GOT3 (cell line): ENCODE results near the gene ISX.

Source experiments
- DNase-seq: peaks from one replicate; lab custom pipeline; 2025; ENCODE audit warnings: mixed read lengths; lab: John Stamatoyannopoulos, UW

ISX gene

DNA sequence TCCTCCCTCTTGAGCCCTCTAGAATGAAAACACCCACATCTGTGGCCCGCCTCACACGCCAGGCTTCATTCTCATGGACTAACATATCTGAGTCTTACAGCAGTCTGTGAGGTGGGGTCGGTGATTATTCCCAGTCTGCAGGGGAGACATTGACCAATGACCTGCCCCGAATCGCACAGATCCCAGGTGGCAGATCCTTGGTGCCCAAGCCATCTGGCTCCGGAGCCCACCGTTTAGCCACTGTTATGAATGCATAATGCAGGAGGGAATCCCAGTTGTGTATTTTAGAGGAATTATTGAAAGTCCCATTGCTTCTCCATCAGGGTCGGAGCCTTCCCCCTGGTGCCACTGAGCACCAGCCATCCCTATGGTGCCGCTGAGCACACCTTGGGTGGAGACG, 47.4 kb downstream of the ISX start:
- DNase-seq, result no peak

DNA sequence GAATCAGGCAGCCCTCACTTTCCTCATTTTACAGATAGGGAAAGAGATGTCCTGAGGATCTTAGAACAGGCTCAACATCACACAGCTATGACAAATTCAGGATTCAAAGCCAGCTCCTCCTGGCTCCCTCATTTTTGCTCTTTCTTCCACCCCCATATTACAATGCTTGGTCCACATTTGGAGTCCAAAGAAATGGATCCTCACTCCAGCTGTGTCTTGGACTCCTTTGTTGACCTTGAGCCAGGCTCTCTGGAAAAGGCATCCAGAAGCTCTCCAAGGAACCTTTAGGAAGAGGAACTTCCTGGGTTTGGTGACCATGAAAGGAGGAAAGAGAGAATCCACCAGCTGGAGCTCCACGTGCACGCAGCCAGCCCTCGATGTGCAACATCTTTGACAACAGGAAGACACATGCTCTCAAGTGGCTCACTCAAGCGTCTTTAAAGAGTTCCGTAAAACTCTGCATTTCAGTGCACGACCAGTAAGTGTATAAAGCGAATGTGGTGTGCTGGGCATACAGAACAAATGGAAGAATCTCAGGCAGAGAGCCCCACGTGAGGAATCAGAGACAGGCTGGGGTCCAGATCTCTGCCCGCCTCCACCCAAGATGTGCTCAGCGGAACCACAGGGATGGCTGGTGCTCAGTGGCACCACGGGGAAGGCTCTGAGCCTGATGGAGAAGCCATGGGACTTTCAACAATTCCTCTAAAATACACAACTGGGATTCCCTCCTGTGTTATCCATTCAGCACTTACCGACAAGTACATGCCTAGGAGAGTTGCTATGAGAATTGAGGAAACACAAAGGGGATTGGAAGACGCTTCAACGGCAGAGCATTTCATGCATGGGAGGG, 48.4 kb downstream of the ISX start:
- no peak for DNase-seq

DNA sequence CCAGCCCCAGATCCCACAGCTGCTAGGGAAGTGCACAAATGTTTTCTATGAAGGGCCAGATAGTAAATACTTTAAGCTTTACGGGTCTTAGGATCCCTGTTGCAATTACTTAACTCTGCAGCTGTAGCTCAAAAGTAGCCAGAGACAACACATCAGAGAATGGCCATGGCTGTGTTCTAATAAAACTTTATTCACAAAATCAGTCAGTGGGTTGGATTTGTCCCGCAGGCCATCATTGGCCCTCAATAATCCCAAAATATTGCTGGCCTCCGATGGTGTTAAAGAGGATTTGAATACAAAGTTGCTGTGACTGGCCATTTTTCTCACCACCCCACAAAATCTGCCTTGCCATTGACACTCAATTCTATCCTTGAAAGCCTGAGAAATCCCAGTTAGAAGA, 49.6 kb downstream of the ISX start:
- DNase-seq, result no peak

DNA sequence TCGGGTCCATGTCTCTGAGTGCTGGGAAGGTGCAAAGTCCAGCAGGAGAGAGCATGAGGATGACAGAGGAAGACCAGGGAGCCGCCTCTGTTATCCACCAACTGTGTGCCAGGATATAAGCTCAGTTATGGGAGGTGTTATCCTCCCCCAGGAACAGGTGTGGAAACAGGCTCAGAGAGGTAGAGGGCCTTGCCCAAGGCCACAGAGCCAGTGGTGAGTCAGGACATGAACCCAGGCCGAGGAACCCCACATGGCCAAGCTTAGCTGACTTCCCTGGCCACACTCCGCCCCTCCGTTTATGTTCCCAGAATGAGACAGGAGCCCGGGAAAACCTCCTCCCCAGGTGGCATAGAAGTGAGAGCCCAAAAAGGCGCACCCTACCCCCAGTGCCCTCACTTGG, 50.3 kb downstream of the ISX start:
- DNase-seq, result no peak

DNA sequence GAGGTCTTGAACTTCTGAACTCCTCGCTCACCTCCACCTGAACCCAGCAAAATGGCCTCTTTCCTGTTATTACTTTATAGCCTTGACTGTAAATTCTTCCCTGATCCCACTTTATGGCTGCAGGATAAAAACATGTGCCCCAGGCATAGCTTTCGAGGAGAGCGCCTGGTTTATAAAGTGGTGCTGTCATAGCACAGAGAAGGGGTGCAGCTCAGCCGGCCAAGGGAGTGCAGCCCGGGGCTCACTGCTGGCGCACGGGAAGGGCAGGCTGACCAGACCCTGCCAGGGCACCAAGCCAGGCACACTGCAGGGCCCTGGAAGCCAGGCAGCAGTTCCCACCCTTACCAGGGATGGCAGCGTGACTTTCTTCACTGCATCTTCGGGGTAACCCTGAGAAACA, 50.9 kb downstream of the ISX start:
- no peak for DNase-seq

DNA sequence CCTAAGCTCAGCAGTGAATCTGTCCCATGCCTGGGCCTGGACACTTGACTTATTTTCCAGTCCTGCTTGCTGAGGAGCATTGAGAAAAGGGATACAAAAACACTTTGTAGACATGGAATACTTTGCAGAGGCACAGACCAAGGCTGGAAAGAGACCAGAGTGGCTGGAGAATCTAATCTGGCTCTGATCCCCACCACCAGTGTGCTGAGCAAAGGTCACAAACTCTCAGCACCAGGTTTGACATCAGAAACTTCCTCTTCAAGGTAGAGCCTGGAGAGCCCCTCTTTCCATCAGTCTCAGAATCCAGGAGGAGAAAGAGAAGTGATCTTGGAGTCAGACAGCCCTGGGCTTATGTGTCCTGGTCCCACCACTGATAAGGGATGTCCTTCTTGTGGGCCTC, 53.5 kb downstream of the ISX start:
- no peak for DNase-seq

DNA sequence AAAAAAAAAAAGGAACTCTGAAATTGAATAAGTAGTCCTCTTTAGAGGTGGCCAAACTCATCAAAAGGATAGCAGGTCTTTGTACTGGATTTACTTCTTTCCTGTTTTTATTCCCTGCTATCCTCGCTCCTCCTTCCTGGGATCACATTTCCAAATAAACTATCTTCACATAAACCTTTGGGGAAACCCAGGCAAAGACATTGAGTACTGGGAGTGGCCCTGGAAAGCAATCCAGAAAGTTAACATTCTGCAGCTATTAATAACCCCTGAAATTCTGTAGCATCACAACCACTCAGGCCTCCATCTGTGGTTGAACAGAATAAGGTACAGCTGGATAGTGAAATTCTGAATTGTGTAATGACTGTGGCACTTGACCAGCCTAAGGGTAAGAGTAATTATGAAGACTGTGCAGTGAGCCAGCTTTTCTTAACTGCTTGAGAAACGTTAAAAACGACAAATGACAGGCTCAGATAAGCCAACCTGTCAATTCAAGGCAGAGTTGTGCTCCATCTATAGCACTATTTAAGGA, 58.8 kb downstream of the ISX start:
- no peak for DNase-seq

DNA sequence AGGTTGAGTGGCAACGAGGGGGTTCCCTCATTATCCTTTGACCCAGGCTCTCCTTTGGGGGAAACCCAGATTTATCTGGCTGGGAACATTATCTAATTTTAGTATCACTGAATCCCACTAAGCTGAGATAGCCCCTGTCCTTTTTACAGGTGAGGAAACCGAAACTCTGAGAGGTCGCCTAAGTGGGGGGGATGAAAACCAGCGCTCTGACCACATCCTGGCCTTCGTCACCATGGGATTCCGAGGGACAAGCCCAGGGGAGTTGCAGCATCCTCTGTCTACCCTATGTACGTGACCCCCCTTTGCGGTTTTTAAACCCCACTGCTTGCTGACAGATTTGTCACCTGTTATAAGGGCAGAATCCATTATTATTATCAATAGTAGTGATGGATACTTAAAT, 61.0 kb downstream of the ISX start:
- no peak for DNase-seq

DNA sequence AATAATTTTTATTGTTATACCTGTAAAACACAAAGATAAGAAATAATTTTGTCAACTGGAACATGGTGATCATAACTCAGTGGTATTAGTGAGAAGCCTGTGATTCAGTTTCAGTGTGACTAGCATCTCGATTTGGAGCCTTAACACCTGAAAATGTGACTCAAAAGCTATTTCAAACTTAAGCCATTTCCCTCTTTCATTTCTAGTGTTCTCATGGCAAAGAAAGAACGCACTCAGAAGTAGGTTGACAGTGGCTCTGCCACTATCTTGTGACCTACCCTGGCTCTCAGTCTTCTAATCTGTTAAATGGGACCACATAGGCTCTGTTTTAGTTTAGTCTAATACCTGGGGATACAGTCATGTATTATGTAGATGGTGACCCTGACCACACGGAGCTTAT, 62.7 kb downstream of the ISX start:
- no peak for DNase-seq

DNA sequence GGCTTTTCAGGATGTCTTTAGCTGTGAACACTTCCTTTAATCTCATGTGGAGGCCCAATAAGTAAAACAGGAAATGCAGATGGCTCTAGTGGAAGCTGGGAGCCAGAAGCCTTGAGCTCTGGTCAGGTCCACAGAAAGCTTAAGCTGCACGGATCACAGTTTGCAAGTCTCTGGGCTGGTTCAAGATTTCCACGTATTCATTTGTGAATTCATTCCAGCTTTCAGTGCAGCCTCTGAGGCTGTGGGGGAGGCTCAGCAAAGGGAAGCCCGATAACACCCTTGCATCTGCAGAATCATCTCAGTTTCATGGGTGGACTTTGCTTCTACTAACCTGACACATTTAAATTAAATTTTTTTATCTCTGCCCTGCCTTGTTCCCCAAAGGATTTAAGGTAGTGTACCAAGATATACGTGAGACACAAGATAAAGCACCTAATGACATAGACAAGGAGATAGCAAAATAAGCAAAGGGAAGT, 65.6 kb downstream of the ISX start:
- DNase-seq, result no peak

DNA sequence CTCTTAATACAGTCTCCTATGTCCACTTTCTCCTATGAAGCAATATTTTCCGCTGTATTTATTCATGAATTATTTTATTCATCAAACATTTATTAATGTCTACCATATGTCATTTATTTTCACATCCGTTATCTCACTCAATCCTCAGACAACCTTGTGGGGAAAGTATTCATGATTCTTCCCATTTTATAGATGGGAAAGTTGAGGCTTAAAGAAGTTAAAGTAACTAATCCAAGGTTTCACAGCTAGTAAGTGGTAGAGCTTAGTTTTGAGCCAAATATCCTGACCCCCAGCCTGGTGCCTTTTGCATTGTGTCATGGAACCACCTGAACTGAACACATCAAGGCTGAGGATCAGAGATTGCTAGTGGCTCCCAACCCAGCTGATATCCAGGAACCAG, 66.6 kb downstream of the ISX start:
- no peak for DNase-seq

DNA sequence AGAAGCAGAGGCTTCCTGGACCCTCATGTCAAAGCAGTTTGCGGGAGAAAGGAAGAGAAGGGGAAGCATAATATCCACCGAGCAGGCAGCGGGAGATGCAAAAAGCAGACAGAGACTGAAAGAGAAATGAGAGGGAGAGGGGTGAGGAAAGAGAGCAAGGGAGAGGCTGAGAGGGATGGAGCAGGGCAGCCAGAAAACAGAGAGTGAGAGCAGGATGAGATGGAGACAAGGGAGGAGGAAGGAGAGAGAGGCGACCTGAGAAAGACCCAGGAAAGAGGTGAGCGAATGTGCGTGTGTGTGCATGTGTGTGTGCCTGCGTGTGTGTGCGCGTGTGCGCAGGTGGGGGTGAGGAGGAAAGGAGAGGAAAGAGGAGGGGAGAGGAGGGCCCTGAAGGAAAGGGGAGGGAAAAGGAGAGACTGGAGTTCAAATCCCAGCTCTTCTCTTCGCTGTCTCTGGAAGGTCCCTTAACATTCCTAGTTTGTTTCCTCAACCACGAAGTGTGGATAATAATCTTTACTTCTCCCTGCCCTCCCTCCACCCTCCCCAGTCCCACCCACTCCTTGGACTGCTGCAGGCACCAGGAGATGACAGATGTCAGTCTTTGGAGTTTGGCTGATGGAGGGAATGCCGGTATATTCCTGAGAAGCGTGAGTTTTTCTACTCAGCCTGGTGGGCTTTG, 67.9 kb downstream of the ISX start:
- DNase-seq, result no peak

DNA sequence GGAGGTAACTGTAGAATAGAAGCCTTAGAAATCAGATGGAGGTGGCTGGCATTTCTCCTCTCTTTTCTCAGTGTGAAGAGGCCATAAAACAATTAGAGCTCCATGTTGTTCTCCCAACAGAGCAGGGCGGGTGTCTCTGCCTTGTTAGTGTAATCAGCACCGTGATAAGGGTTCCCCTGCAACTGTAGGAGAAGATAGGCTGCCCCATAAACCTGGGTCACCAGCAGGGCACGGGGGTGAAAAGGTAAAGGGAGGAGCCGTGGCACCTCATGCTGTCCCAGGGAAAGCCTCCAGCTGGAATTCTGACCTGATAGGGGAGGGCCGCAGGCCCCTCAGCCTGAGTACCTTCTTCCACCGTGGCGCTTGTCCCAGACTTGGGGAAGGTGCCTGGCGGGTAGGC, 68.7 kb downstream of the ISX start:
- no peak for DNase-seq

DNA sequence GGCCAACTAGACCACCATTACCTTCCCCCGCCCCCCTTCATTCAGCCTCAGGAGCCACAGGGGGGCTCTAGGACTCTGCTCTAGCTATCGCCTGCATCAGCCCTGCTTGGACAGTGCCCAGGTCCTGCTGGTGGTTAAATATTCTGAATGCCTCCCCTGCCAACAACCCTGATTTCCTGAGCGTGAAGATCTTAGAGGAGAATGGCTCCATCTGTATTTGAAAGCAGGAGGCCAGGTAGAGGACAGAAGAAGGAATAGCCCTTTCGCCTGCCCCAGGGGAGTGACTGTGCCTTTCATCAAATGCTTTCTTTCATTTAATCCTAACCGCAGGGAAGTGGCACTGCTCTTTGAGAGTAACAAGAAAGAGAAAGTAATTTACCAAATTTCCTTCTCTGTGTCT, 69.2 kb downstream of the ISX start:
- no peak for DNase-seq
